HT-29 (cell line): ENCODE measurements around the gene SHC3. TPM values are rescaled to one million over a fixed set of nuclear protein-coding genes. Genes with fewer than 3 reads are reported as not detected.
"Not testable (repeated sequence)": the region's sequence is repeated elsewhere in the genome, so short reads cannot be mapped to it uniquely, and the experiment has no call there.

Source experiments
- DNase-seq: peaks from one replicate; pipeline ENCODE4 v3.0.0-alpha.2; 2015; ENCODE audit warnings: low spot score
- total RNA-seq: library from RNA; depleted of rRNA; stranded (reverse); fragments of >200 nt; shearing (Covaris generic); gene quantifications from 2 replicates; pipeline ENCODE4 v1.2.3, GENCODE V29; 2014; rRNA removed

Gene SHC3
- 0.18 and 0.23 TPM in 2 replicates for total RNA-seq

GRCh38 chr9:89177944-89178829 lies at the start of gene SHC3:
Gene SHC3, minus strand, starts transcription at chr9:89178818. Its CDS starts 358 bp downstream, at chr9:89178460.
- DNase-seq: no peak

DNA sequence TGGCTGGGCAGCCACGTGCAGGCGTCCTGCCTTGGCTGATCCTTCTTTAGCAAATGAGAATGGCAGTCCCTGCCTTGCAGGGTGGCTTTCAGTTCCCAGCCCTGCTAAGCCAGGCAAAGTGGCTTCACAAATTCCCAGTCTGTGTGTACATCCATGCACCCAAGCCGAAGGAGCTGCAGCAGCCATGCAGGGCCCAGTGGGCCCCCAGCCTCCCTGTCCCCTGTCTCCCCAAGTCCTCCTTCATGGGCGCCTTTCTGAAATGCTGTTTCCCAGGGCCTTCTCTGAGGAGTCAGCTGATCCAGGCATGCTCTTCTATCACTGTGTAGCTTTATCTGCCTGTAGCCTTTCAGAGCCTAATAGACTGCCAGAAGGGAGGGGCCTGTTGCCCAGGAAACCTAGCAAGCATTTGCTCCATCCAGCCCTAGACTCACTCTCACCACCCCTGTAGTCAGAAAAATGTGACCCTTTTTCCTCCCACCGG lies 47.4 kb upstream of the SHC3 start:
- no peak for DNase-seq

- DNase-seq: no peak
Observed at GRCh38 chr9:89225587-89225986, 47.0 kb upstream of the SHC3 start.

DNA sequence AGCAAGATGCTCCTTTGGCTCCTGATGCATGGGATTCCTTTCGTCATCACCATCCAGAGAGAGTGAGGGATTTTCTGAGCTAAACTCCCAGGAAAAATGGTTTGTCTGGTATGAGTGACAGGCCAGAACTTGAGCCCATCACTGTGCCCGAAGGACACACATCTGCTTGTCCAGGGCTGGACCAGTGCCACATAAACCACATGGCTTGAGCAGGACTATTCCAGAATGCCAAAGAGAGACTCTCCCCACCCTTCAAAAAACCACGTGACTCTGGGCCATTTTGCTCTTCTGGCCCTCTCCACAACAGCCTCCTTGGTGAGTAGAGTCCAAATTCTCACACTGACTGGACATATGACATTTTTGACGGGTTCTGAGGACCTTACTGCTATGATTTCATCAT lies 46.4 kb upstream of the SHC3 start:
- no peak for DNase-seq

DNA sequence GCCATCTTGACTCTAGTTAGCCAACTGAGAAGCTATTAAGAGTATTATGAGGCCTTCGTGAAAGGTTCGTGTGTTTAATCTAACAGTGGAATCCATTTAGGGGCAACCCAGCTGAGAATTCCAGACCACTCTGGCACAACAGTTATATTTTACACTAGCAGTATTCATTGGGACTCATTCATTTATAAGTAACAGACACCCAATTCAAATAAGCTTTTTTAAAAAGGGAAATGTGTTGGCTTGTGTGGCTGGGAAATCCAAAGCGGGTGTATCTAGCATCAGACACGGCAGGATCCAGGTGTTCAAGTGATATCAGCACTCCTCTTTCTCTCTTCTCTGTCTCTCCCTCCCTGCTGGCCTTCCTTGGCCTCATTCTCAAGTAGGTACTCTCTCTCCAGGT lies 46.0 kb upstream of the SHC3 start:
- DNase-seq: no peak

GRCh38 chr9:89223396-89223977 lies 44.9 kb upstream of the SHC3 start:
- no peak for DNase-seq

- DNase-seq: no peak
Observed at GRCh38 chr9:89219637-89220036, 41.0 kb upstream of the SHC3 start.

DNA sequence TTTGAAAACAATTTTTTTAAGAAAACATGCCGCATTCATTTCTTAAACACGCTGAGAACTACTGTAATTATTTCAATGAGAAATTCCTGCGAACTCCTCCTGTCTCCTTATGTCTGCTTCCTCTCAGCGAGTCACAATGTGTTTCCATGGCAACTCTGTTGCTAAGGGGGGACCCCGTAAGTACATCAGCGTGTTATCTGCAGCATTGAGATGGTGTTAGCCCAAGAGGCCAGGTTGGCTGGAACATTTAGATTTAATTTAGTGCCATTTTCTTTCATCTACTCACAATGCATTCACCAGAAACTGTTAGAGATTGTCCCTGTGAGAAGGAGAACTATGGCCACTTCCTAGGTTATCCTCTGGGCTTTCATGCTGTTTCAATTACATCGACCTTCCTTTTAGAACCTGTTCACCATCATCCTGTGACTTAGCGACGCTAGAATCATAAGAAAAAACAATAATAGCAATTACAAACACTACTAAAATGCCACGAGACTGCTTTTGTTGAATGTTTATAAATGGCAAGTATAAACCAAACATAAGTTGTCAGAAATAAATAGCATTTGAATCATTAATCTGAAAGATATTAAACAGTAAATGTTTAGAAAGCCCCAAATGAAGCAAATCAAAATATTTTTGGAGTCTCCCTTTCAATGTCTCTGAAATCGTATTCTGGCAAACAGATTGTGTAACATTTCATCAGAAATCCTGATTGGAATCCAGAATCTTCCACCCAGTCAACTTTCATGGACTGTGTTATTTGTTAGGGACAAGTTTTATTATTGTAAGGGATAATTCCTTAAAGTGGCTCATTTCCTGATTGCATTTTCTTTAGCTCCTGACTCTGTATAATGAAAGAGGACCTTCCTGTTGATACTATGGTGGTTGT lies 39.7 kb upstream of the SHC3 start:
- no peak for DNase-seq

GRCh38 chr9:89215342-89215741 lies 36.7 kb upstream of the SHC3 start:
- DNase-seq: no peak

GRCh38 chr9:89213396-89213880 lies 34.8 kb upstream of the SHC3 start:
- no peak for DNase-seq

DNA sequence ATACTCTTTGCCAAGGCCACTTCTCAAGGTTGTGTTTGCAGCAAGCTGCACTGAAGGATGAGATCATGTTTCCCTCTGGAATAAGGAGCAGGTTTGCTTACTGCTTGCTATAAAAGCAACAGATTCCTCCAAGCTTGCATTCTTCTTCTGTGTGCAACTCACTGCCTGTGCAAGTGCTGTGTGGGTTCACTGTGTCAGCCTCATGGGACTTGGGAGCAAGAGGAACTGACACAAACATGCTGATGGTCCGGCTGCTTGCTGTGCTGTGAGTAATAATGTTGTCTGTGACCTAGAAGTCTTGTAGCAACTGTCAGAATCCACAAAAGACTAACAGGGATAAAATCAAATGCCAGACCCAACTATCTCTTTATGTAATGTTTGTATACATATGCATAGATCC lies 33.6 kb upstream of the SHC3 start:
- no peak for DNase-seq

DNA sequence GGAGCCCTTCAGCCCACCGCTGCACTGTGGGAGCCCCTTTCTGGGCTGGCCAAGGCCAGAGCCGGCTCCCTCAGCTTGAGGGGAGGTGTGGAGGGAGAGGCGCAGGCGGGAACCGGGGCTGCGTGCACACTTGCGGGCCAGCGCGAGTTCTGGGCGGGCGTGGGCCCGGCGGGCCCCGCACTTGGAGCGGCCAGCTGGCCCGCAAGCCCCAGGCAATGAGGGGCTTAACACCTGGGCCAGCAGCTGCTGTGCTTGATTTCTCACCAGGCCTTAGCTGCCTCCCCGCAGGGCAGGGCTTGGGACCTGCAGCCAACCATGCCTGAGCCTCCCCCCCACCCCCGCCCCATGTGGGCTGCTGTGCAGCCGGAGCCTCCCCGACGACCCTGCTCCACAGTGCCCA lies 30.7 kb upstream of the SHC3 start:
- DNase-seq: not testable (repeated sequence)

DNA sequence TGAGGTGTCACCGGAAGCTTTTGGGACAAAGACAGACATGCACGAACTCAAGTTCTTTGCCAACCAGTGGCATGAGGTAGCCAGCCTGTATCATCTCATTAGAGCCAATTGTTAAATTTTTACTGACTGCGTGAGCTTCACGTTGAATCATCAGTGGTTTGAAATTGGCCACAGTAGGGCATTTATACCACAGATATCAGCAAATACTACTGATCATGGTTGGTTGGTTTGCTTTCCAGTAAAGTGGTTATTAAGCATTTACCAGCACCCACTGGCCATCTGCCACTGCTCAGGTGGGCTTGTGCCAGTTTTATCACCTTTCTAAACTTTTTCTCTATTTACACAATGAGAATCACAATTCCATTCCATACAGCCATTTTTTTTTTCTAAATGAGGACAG lies 28.4 kb upstream of the SHC3 start:
- DNase-seq: no peak

DNA sequence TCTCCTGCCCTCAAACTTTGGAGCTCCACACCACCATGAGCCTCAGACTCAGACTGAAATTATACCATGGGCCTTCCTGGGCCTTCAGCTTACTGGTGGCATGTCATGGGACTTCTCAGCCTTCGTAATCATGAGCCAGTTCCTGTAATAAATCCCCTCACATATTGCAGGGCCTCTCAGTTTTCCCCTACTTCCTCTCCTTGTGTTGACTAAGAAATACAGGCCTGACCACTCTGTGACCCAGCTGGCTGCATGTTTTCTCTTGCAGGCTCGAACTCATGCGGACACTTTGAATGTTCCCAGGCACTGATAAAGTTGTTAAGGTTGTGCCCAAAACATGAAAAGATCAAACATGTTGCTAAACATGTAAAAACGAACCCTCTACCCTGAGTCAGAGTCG lies 26.2 kb upstream of the SHC3 start:
- DNase-seq: no peak

DNA sequence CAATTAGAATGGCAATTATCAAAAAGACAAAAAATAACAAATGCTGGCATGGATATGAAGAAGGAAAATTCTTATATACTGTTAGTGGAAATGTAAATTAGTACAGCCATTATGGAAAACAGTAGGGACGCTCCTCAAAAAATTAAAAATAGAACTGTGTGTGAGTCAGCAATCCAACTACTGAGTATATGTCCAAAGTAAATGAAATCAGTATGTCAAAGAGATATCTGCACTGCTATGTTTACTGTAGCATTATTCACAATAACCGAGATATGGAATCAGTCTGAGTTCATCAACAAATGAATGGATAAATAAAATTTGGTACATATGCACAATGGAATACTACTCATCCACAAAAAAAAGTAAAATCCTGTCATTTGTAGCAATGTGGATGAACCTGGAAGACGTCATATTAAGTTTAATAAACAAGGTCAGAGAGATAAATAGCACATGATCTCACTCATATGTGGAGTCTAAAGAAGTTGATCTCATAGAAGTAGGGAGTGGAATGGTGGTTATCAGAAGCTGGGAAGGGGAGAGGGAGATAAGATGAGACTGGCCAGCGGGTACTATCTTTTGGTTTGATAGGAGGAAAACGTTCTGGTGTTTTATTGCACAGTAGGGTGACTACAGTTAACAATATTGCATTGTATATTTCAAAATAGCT lies 16.6 kb upstream of the SHC3 start:
- DNase-seq: no peak

DNA sequence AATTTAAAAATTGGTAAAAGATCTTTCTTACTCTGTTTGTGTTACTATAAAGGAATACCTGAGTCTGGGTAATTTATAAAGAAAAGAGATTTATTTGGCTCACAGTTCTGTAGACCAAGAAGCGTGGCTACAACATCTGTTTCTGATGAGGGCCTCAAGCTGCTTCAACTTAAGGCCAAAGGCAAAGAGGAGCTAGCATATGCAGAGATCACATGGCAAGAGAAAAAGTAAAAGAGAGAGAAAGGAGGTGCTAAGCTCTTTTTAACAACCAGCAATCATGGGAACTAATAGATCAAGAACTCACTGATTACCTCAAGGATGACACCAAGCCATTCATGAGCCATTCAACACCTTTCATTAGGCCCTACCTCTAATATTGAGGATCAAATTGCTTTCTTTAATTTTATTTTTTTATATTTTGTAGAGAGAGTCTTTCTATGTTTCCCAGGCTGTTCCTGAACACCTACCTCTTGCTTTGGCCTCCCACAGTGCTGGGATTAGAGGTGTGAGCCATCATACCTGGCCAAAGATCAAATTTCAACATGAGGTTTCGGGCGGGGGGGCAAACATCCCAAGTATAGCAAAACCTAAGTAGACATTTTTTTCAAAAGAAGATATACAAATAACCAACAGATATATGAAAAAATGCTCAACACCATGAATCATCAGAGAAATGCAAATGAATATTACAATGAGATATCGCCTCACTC lies 16.0 kb upstream of the SHC3 start:
- DNase-seq: no peak

GRCh38 chr9:89191004-89191403 lies 12.4 kb upstream of the SHC3 start:
- peak; percentile 4 for DNase-seq

DNA sequence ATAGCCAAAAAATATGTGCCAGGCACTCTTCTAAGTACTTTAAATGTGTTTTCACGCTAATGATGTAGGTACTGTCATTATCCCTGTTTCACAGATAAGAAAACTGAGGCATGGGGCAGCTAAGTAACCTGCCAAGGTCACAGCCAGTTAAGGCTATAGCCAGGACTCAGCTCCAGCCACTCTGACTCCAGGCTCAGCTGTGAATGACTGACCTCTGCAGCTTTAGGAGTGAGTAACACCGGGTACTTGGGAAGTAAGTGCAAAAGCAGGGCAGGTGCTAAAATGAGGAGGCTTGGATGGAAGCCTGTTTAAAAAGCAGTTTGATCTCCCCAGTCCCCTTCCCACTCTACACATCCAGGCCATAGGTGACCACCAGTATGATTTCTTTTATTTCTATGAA lies 10.6 kb upstream of the SHC3 start:
- no peak for DNase-seq

DNA sequence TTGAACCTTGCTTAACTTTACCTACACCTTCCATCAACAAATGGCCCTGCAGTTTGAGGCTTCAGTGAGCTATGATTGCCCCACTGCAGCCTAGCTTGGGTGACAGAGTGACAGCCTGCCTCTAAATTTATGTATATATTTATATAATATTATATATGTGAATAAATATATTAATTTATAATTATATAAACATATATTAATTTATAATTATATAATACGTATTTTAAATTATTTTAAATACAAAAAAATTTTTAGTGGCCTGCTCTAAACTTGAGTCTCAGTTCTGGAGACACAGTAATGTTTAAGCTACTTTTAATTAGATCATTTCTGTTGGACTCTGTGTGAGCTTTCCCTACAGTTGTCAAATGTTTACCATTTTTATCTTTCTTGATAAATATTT lies 9.3 kb upstream of the SHC3 start:
- no peak for DNase-seq

GRCh38 chr9:89187541-89187940 lies 8.9 kb upstream of the SHC3 start:
- no peak for DNase-seq

DNA sequence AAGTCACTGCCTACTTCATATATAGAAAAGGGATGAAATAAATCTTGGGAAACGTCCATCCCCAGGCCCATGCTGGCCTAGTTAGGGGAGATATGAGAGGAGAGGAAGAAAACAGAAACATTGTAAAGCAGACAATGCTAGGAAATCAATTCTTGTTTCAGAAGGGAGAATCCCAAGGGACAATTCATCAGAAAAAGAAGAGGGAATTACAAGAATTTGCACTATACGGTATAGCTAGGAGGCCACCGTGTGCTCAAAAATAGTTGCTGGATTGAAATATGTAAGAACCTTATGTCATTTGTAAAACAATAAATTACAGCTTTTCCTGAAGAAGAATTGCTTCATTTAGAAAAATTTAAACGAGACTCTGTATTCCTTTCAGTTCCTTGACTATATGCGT lies 8.3 kb upstream of the SHC3 start:
- DNase-seq: no peak
